ENCODE results near the gene RABGAP1.

RABGAP1 gene

GRCh38 chr9:123046406-123047195, 105.8 kb downstream of the RABGAP1 start:
- DNase-seq (ENCODE audit: low spot score) = no peak

- no peak for DNase-seq (ENCODE audit: low spot score)
These were observed 107.9 kb downstream of the RABGAP1 start for GRCh38 chr9:123048748-123049147.

GRCh38 chr9:123049589-123050222, 108.9 kb downstream of the RABGAP1 start:
- DNase-seq (ENCODE audit: low spot score) = no peak

- no peak for DNase-seq (ENCODE audit: low spot score)
These were observed 112.2 kb downstream of the RABGAP1 start for GRCh38 chr9:123053046-123053445.

GRCh38 chr9:123053711-123054110, 112.9 kb downstream of the RABGAP1 start:
- no peak for DNase-seq (ENCODE audit: low spot score)

- DNase-seq (ENCODE audit: low spot score) = no peak
These were observed 118.0 kb downstream of the RABGAP1 start for GRCh38 chr9:123058834-123059233.

- DNase-seq (ENCODE audit: low spot score) = no peak
These were observed 118.8 kb downstream of the RABGAP1 start for GRCh38 chr9:123059472-123060220.

- no peak for DNase-seq (ENCODE audit: low spot score)
These were observed 120.4 kb downstream of the RABGAP1 start for GRCh38 chr9:123061216-123061615.

- no peak for DNase-seq (ENCODE audit: low spot score)
These were observed 121.7 kb downstream of the RABGAP1 start for GRCh38 chr9:123062351-123063176.

- DNase-seq (ENCODE audit: low spot score) = no peak
These were observed 122.4 kb downstream of the RABGAP1 start for GRCh38 chr9:123063177-123063598.

- no peak for DNase-seq (ENCODE audit: low spot score)
These were observed 123.1 kb downstream of the RABGAP1 start for GRCh38 chr9:123063896-123064295.

- DNase-seq (ENCODE audit: low spot score) = no peak
These were observed 123.9 kb downstream of the RABGAP1 start for GRCh38 chr9:123064716-123065115.

- DNase-seq (ENCODE audit: low spot score) = no peak
These were observed 124.4 kb downstream of the RABGAP1 start for GRCh38 chr9:123065196-123065595.

- no peak for DNase-seq (ENCODE audit: low spot score)
These were observed 126.3 kb downstream of the RABGAP1 start for GRCh38 chr9:123067136-123067535.

- DNase-seq (ENCODE audit: low spot score) = no peak
These were observed 128.2 kb downstream of the RABGAP1 start for GRCh38 chr9:123069010-123069481.

GRCh38 chr9:123070198-123070597, 129.4 kb downstream of the RABGAP1 start:
- DNase-seq (ENCODE audit: low spot score) = peak; percentile 53

- no peak for DNase-seq (ENCODE audit: low spot score)
These were observed 131.7 kb downstream of the RABGAP1 start for GRCh38 chr9:123072407-123072995.

GRCh38 chr9:123073441-123073840, 132.6 kb downstream of the RABGAP1 start:
- no peak for DNase-seq (ENCODE audit: low spot score)

- DNase-seq (ENCODE audit: low spot score) = no peak
These were observed 133.2 kb downstream of the RABGAP1 start for GRCh38 chr9:123073991-123074422.

GRCh38 chr9:123074628-123075027, 133.8 kb downstream of the RABGAP1 start:
- no peak for DNase-seq (ENCODE audit: low spot score)

GRCh38 chr9:123080444-123080843, 139.6 kb downstream of the RABGAP1 start:
- DNase-seq (ENCODE audit: low spot score) = no peak

Measured in activated CD4-positive, alpha-beta T cell treated with anti-CD3 and anti-CD28 coated beads, Interleukin-2, Interleukin-4, amounts not matched to agents 100 ng/mL and 50 ng/mL, durations not matched to agents 16 hours and 8 hours (primary cell).